ENCODE measurements around the gene BHLHA15. TPM values are rescaled to one million over a fixed set of nuclear protein-coding genes. Genes with fewer than 3 reads are reported as not detected.

BHLHA15 gene
- total and polyA plus RNA-seq, 12 donors = 0.57 to 3.6 (median 1.6) TPM; not detected in 8

- no peak overlapping the region for H3K4me3 ChIP-seq
- intact Hi-C loops (cut with DNase I) = no loop called here
- no peaks in the 10 kb centered on the region for H3K9me3 ChIP-seq (replicated peaks in 1 of 3)
- H3K4me1 ChIP-seq (replicated peaks in 1 of 2) = peaks cover 0 to 5% of the 10 kb centered on the region in 2 donors
- no peak overlapping the region for H3K27ac ChIP-seq
- TF ChIP-seq CTCF (IDR thresholded peaks at IDR 0.05) = no peak
- TF ChIP-seq POLR2A (IDR thresholded peaks at IDR 0.05) = no peak
- no peak for DNase-seq
- peaks cover 0 to 6% of the 10 kb centered on the region in 2 donors for H3K36me3 ChIP-seq (replicated peaks in 1 of 2)
- H3K27me3 ChIP-seq = no peaks in the 10 kb centered on the region
- WGBS, 4 donors = 89 to 94% (median 90%) methylated on average over 10 of the region's 10 CpGs
Observed at GRCh38 chr7:98178762-98179490, 32.3 kb upstream of the BHLHA15 start.

- H3K4me3 ChIP-seq = no peak overlapping the region
- TF ChIP-seq POLR2A (IDR thresholded peaks at IDR 0.05) = no peak
- TF ChIP-seq CTCF (IDR thresholded peaks at IDR 0.05) = no peak
- no peak for DNase-seq
- no peaks in the 10 kb centered on the region for H3K36me3 ChIP-seq (replicated peaks in 1 of 2)
- no peaks in the 10 kb centered on the region for H3K4me1 ChIP-seq (replicated peaks in 1 of 2)
- H3K9me3 ChIP-seq (replicated peaks in 1 of 3) = no peaks in the 10 kb centered on the region
- WGBS, 4 donors = 93 to 97% (median 93%) methylated on average over 8 of the region's 8 CpGs
- H3K27ac ChIP-seq = no peak overlapping the region
- intact Hi-C loops (cut with DNase I) = no loop called here
- no peaks in the 10 kb centered on the region for H3K27me3 ChIP-seq
Observed at GRCh38 chr7:98180751-98181150, 30.5 kb upstream of the BHLHA15 start.

DNA sequence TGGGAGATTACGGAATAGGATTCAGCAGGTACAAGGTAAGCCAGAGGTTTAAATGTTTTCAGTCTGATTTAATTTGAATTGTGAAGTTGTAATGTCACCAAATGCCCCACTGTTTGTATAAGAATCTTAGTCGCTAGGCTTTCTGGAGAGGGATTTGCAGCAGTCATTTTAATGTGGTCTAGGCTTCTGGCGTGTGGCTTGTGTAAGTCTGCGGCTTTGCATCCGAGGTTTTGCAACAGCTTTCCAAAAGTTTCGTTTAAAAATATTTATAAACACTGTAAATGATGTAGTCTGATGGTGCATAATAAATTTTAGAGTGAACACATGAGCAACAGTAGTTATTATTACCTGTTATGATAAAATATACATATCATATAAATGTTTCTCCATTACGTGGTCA lies 26.1 kb upstream of the BHLHA15 start:
- H3K9me3 ChIP-seq (replicated peaks in 1 of 3) = no peaks in the 10 kb centered on the region
- WGBS, 4 donors = 91 to 94% (median 93%) methylated on average over 7 of the region's 7 CpGs
- no peak overlapping the region for H3K27ac ChIP-seq
- H3K4me3 ChIP-seq = no peak overlapping the region
- peaks cover 0 to 7% of the 10 kb centered on the region in 2 donors for H3K4me1 ChIP-seq (replicated peaks in 1 of 2)
- no peaks in the 10 kb centered on the region for H3K27me3 ChIP-seq
- intact Hi-C loops (cut with DNase I) = no loop called here
- no peaks in the 10 kb centered on the region for H3K36me3 ChIP-seq (replicated peaks in 1 of 2)
- DNase-seq = no peak
- no peak for TF ChIP-seq POLR2A (IDR thresholded peaks at IDR 0.05)
- no peak for TF ChIP-seq CTCF (IDR thresholded peaks at IDR 0.05)

- Histone ChIP-seq H3K4me3 (no peak overlapping the region), H3K27me3 (no peaks in the 10 kb centered on the region), H3K27ac (no peak overlapping the region), H3K4me1 (replicated peaks in 1 of 2) (peaks cover 0 to 7% of the 10 kb centered on the region in 2 donors), H3K36me3 (replicated peaks in 1 of 2) (peaks cover 0 to 8% of the 10 kb centered on the region in 2 donors), H3K9me3 (replicated peaks in 1 of 3) (no peaks in the 10 kb centered on the region)
- intact Hi-C loops (cut with DNase I) = no loop called here
- DNase-seq = no peak
- TF ChIP-seq POLR2A (IDR thresholded peaks at IDR 0.05) (no peak), CTCF (IDR thresholded peaks at IDR 0.05) (no peak)
- WGBS, 4 donors = 67 to 78% (median 71%) methylated on average over 9 of the region's 9 CpGs
Observed at GRCh38 chr7:98186452-98187137, 24.6 kb upstream of the BHLHA15 start.
